ENCODE results near the gene UBE3C. TPM values are rescaled to one million over a fixed set of nuclear protein-coding genes. Genes with fewer than 3 reads are reported as not detected.
A peak's percentile ranks its signal among the peaks of the same experiment; 100 is the strongest.
"Not testable (repeated sequence)": the region's sequence is repeated elsewhere in the genome, so short reads cannot be mapped to it uniquely, and the experiment has no call there.

The UBE3C gene
- total RNA-seq, 1 donor from 2014 or later, result 56.9 TPM

GRCh38 chr7:157250605-157251228 is 112.0 kb downstream of the UBE3C start:
- H3K27me3 ChIP-seq, result no peaks in the 10 kb centered on the region
- peak; percentile 73 for TF ChIP-seq CTCF (IDR thresholded peaks at IDR 0.05)
- H3K4me1 ChIP-seq, result no peaks in the 10 kb centered on the region
- ATAC-seq, result peak; percentile 78
- no peak overlapping the region for H3K4me3 ChIP-seq
- H3K9me3 ChIP-seq, result no peaks in the 10 kb centered on the region
- peaks cover 59% of the 10 kb centered on the region for H3K36me3 ChIP-seq
- no peak for DNase-seq
- intact Hi-C loops (cut with DNase I), result no loop called here
- no peak overlapping the region for H3K27ac ChIP-seq

- ATAC-seq; H3K27ac ChIP-seq; H3K4me3 ChIP-seq; H3K4me1 ChIP-seq; intact Hi-C loops (cut with DNase I); H3K27me3 ChIP-seq; DNase-seq; H3K9me3 ChIP-seq: not testable (repeated sequence)
- peaks cover 67% of the 10 kb centered on the region for H3K36me3 ChIP-seq
Observed at GRCh38 chr7:157251817-157252216, 113.1 kb downstream of the UBE3C start.

- H3K27me3 ChIP-seq, result no peaks in the 10 kb centered on the region
- no peaks in the 10 kb centered on the region for H3K9me3 ChIP-seq
- TF ChIP-seq CTCF (IDR thresholded peaks at IDR 0.05), result peak; percentile 23
- no peak overlapping the region for H3K27ac ChIP-seq
- ATAC-seq (peak; percentile 88), DNase-seq (peak; percentile 95)
- H3K36me3 ChIP-seq, result peaks cover 78% of the 10 kb centered on the region
- no peaks in the 10 kb centered on the region for H3K4me1 ChIP-seq
- no peak overlapping the region for H3K4me3 ChIP-seq
- intact Hi-C loops (cut with DNase I), result no loop called here
Observed at GRCh38 chr7:157253850-157254249, 115.1 kb downstream of the UBE3C start.

- H3K4me3 ChIP-seq; DNase-seq; H3K27ac ChIP-seq; H3K27me3 ChIP-seq; H3K4me1 ChIP-seq; ATAC-seq; H3K9me3 ChIP-seq; intact Hi-C loops (cut with DNase I): not testable (repeated sequence)
- peaks cover 78% of the 10 kb centered on the region for H3K36me3 ChIP-seq
Observed at GRCh38 chr7:157254781-157255180, 116.1 kb downstream of the UBE3C start.

- no peak overlapping the region for H3K27ac ChIP-seq
- no peak overlapping the region for H3K4me3 ChIP-seq
- H3K36me3 ChIP-seq, result peaks cover 78% of the 10 kb centered on the region
- H3K27me3 ChIP-seq, result no peaks in the 10 kb centered on the region
- DNase-seq, result no peak
- ATAC-seq, result no peak
- intact Hi-C loops (cut with DNase I), result no loop called here
- H3K9me3 ChIP-seq, result no peaks in the 10 kb centered on the region
- no peak for TF ChIP-seq CTCF (IDR thresholded peaks at IDR 0.05)
- no peaks in the 10 kb centered on the region for H3K4me1 ChIP-seq
Observed at GRCh38 chr7:157255201-157255606, 116.5 kb downstream of the UBE3C start.

- intact Hi-C loops (cut with DNase I), result no loop called here
- Histone ChIP-seq H3K4me3 (no peak overlapping the region), H3K9me3 (no peaks in the 10 kb centered on the region), H3K27ac (no peak overlapping the region), H3K36me3 (peaks cover 56% of the 10 kb centered on the region), H3K27me3 (no peaks in the 10 kb centered on the region), H3K4me1 (no peaks in the 10 kb centered on the region)
- DNase-seq (no peak), ATAC-seq (no peak)
- TF ChIP-seq CTCF (IDR thresholded peaks at IDR 0.05), result no peak
Observed at GRCh38 chr7:157263156-157263555, 124.4 kb downstream of the UBE3C start.

- no peak for ATAC-seq
- peaks cover 56% of the 10 kb centered on the region for H3K36me3 ChIP-seq
- intact Hi-C loops (cut with DNase I), result no loop called here
- no peak for TF ChIP-seq CTCF (IDR thresholded peaks at IDR 0.05)
- H3K27me3 ChIP-seq, result no peaks in the 10 kb centered on the region
- H3K4me1 ChIP-seq, result no peaks in the 10 kb centered on the region
- DNase-seq, result no peak
- no peak overlapping the region for H3K27ac ChIP-seq
- no peaks in the 10 kb centered on the region for H3K9me3 ChIP-seq
- H3K4me3 ChIP-seq, result no peak overlapping the region
Observed at GRCh38 chr7:157265051-157265450, 126.3 kb downstream of the UBE3C start.

All from upper lobe of right lung (tissue), 1 donor.